HG03045 (cell line): ENCODE measurements around the gene SAMD4B.
"Not testable (repeated sequence)": the region's sequence is repeated elsewhere in the genome, so short reads cannot be mapped to it uniquely, and the experiment has no call there.

Experiments
- ATAC-seq: cut with Tn5 transposase; IDR thresholded peaks from one replicate; pipeline ENCODE4 v1.9.1; 2021; ENCODE audit warnings: mild to moderate bottlenecking, moderate library complexity; ENCODE audit not compliant: unreplicated experiment

Gene SAMD4B

DNA sequence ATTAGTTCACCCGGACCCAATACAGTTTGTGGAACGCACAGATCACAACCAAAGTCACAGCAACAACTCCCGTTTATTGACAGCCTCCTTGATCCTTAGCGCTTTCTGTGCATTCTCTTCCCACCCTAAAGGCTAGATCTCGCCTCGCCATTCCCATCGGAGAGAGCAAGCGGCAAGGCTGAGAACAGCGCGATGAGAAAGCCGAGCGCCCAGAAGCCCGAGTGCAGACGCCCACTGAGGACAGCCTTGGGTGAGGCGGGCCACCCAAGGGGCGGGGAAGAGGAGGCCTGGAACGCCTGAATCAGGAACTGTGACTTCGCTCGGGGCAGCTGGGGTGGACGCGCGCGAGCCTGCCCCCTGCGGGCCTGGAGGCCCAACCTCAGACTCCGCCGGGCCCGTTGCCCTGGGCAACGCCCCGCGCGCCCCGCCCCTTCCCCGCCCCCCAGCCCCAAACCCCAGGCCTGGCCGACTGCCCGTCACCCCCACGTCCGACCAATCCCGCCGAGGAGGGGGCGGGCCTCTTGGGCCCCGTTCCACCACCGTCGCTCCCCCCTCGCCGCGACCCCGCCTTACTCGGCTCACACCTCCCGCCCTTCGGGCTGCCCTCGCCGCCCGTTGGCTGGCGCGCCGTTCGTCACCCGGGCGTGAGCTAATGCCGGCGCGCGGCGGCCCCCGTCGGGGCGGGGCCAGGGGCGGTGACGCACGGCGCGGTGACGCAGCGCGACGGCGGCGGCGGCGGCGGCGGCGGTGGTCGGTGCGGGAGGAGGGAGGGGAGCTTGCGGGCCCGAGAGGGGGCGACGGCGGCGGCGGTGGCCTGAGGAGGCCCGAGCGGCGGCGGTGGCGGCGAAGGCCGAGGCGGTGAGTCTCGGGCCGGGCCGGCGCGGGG is at the start of gene SAMD4B:
TSS of gene SAMD4B (plus strand) at position 703 of the 886 bp plus-strand sequence. CDS start 14,473 bp downstream, outside the sequence.
- peak; percentile 87 for ATAC-seq

GRCh38 chr19:39293394-39293793 is 48.8 kb upstream of the SAMD4B start:
- ATAC-seq, result no peak

GRCh38 chr19:39296055-39296645 is 46.1 kb upstream of the SAMD4B start, which contains the start of gene IFNL1:
TSS of gene IFNL1 (plus strand) at chr19:39296407. CDS start at chr19:39296422, 15 bp downstream.
- no peak for ATAC-seq

- ATAC-seq, result no peak
These were observed 45.3 kb upstream of the SAMD4B start for GRCh38 chr19:39296906-39297305.

- ATAC-seq, result no peak
These were observed 44.1 kb upstream of the SAMD4B start for GRCh38 chr19:39297931-39298634.

GRCh38 chr19:39299404-39299803 is 42.8 kb upstream of the SAMD4B start:
- ATAC-seq, result no peak

DNA sequence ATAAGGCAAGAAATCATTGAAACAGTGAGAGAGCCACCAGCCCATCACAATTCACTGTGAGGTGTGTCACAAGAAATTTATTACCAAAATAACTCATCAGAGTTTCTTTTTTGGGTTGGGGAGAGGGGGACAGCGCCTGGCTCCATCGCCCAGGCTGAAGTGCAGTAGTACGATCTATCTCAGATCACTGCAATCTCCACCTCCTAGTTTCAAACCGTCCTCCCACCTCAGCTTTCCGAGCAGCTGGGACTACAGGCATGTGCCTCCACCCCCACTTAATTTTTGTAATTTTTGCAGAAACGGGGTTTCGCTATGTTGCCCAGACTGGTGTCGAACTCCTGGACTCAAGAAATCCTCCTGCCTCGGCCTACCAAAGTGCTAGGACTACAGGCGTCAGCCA is 42.4 kb upstream of the SAMD4B start:
- no peak for ATAC-seq

DNA sequence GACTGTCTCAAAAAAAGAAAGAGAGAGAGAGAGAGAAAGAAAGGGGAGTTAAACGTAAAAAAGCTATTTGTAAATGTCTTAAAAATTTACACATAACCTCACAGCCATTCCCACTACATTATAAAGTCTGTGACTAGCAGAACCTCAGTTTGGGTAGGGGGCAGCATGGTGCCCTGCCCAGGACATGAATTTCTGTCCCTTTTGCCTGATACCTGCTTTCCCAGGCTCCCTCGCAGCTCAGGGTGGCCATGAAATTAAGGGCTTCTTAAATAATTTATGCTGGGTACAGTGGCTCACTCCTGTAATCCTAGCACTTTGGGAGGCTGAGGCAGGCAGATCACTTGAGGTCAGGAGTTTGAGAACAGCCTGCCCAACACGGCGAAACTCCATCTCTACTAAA is 41.2 kb upstream of the SAMD4B start:
- no peak for ATAC-seq

GRCh38 chr19:39301562-39301961 is 40.7 kb upstream of the SAMD4B start:
- no peak for ATAC-seq

GRCh38 chr19:39303373-39304184 is 38.6 kb upstream of the SAMD4B start:
- ATAC-seq, result no peak

DNA sequence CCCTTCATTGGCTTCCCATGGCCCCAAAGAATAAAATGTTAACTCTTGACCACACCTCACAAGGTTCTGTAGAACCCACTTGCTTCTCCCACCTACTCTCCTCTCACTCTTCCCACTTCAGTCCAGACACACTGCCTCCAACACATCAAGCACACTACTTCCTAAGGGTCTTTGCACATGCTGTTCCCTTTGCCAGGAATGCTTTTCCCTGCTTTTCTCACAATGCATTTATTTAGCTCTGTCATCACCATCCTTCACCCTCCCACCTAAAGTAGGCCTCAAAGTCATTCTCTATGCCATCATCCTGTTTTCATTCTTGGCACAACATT is 38.1 kb upstream of the SAMD4B start:
- ATAC-seq, result no peak

- no peak for ATAC-seq
These were observed 37.3 kb upstream of the SAMD4B start for GRCh38 chr19:39304701-39305571.

DNA sequence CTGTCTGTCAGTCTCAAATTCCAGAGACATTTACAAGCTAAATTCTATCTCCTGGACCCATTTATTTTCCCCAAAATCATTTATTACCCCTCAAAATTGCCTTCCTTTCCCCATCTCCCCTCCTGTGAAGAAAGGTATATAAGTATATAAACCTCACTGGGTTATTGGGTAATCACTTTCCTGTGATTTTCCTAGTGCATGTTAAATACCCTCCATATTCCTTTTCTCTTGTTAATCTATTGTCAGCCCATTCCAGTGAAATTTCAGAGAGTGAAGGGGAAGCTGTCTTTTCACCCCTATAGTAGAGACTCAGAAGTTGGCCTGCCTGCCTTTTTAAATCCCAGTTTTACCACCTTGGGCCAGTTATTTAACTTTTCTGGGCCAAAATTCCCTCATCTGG is 36.1 kb upstream of the SAMD4B start:
- no peak for ATAC-seq

- no peak for ATAC-seq
These were observed 35.0 kb upstream of the SAMD4B start for GRCh38 chr19:39307046-39307821.

- no peak for ATAC-seq
These were observed 34.2 kb upstream of the SAMD4B start for GRCh38 chr19:39307822-39308530.

- no peak for ATAC-seq
These were observed 33.5 kb upstream of the SAMD4B start for GRCh38 chr19:39308531-39309304.

DNA sequence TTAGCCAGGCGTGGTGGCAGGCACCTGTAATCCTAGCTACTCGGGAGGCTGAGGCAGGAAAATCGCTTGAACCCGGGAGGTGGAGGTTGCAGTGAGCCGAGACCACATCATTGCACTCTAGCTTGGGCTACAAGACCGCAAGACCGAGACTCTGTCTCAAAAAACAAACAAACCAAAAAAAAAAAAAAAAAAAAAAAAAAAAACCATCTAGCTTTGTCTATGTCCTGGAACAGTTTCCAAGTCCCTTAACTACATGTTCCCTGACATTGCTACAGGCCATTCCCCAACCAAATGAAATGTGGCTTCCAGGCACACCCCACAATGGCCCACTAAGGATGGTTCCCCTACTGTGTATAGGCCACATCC is 32.9 kb upstream of the SAMD4B start:
- not testable (repeated sequence) for ATAC-seq
